HG03139 (cell line): ENCODE results near the gene SLC2A10.
"Not testable (repeated sequence)": the region's sequence is repeated elsewhere in the genome, so short reads cannot be mapped to it uniquely, and the experiment has no call there.

ENCODE experiments used
- ATAC-seq: cut with Tn5 transposase; IDR thresholded peaks from one replicate; pipeline ENCODE4 v1.9.1; 2021; ENCODE audit not compliant: unreplicated experiment

SLC2A10 gene

GRCh38 chr20:46709459-46710152, at the start of gene SLC2A10:
TSS of gene SLC2A10 (plus strand) at chr20:46709649. CDS start at chr20:46709737, 88 bp downstream.
- no peak for ATAC-seq

- ATAC-seq: no peak
These were observed 49.0 kb upstream of the SLC2A10 start for GRCh38 chr20:46660487-46660886.

DNA sequence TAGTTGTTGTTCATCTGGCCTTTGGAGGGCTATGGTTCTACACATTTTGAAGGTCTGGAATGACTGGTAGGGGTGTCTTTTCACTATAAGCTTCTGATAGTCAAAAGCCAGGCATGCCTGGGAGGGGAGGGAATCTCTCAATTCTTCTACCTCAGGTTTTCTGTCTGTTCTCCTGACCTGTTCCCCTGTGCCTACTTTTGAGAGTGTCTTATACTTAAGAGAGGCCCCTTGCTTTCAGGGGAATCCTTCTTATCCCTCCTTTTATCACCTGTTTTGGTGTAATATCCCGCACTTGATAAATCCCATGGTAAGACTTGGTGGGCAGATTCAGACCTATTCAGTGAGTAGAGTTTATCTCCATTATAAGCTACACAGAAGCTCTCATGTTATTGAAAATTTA, 47.8 kb upstream of the SLC2A10 start:
- ATAC-seq: no peak

- ATAC-seq: no peak
These were observed 45.9 kb upstream of the SLC2A10 start for GRCh38 chr20:46663531-46663930.

DNA sequence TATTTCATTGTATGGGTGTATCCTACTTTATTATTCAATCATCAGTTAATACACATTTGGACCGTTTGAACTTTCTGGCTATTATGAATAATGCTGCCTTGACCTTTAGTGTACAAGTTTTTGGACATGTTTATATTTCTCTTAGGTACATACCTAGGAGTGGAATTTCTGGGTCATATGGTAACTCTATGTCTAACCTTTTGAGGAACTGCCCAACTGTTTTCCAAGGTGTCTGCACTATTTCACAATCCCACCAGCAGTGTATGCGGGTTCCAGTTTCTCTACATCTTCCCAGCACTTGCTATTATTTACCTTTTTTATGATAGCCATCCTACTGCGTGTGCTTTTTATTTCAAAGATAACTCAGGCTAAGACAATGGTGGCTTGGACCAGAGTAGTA, 43.8 kb upstream of the SLC2A10 start:
- ATAC-seq: no peak

GRCh38 chr20:46666306-46666705, 43.1 kb upstream of the SLC2A10 start:
- ATAC-seq: no peak

- ATAC-seq: no peak
These were observed 42.5 kb upstream of the SLC2A10 start for GRCh38 chr20:46666818-46667515.

- ATAC-seq: no peak
These were observed 39.2 kb upstream of the SLC2A10 start for GRCh38 chr20:46670228-46670584.

DNA sequence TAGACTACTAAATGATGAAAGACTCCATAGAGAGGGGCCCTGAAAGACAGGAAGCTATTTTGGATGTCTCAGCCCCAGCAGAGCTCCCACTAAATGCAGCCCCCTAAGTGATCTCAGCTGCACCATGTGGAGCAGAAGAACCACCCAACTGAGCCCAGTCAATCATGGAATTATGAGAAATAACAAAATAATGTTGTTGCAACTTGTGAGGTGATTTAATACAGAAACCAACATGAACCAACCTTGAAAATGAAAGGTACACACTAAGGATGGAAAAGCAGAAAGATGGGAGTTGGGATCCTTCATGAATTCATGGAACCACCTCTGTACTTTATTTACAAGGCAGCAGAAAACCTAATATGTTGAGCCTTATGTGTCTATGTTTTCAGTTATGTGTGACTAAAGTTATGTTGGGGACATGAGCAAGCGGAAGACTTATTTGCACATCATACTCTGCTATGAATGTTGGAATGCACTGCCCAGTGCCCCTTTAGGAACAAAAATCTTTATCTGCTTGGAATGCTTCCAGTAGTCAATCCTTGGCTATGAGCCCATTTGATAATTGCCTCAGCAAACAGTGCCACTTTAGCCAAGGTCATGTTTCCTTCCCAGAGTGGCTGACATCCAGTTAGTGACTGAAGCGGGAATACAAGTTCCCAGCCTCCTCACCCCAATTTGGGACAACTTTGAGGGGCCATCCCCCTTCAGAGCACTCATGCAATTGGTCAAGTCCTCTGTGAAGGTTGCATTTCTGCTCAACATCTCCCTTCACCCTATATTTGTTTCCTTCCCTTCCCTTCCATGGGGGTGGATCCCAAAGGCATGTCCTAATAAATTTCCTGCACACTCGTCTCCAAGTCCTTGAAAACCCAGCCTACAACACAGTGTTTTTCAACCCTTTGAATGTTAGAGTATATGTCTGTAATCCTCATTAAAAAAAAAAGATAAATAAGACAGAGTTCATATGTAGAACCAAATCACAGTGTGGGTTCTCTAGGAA, 38.6 kb upstream of the SLC2A10 start:
- no peak for ATAC-seq

- no peak for ATAC-seq
These were observed 37.4 kb upstream of the SLC2A10 start for GRCh38 chr20:46671866-46672542.

DNA sequence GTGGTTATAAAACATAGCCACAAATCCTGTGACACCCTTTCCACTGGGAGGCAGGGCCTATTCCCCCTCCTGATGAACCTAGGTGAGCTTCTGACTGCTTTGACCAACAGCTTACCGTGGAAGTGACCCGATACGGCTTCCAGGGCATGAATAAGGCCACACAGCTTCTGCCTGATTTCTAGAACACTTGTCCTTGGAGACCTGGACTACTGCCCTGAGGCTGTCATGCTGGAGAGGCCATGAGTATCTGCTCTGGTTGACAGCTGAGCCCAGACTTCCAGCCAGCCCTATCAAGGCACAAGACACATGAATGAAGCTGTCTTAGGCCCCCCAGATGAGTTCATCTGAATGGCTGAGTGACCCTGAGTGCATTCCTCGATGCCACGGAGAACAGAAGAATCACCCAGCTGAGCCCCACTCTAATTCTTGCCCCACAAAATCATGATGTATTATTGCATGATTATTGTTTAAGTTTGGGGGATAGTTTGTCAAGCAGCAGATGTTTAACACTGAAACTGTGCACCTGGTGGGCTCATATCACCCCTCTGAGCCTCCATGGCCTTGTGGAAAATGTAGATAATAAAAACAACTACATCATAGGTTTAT, 36.8 kb upstream of the SLC2A10 start:
- ATAC-seq: no peak

DNA sequence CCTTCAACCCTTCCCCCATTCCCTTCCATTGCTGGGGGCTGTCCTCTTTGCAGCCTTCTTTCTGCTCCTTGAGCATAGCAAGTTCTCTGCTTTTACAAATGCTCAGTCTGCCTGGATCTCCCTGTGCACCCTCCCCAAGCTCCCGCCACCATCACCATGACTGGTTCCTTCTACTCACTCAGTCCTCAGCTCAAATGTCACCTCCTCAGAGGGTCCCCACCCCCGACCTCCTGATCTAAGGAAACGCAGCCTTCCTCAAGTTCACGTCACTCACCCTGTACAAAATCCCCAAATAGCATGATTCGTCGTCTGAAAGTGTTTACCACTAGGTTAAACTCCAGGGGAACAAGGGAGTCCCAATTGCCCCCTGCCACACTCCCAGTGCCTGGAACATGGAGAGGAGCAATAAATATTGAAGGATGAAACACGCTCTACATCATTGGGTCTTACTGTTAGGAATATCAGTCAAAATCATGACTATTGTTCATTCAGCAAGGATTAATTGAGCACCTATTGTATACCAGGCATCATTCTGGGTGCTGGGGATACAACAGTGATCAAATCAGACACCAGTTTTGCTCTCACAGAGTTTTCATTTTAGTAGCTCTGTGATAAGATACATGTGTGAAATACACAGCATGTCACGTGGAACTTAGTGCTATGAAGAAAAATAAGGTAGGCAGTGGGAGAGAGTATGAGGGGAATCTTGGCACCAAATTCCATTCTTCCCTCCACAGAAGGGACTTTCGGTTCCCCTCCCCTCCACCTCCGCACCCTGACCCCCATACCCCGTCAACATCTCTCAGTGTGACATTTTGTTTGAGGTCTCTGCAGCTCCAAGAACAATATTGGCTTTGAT, 35.8 kb upstream of the SLC2A10 start:
- no peak for ATAC-seq

- ATAC-seq: no peak
These were observed 35.0 kb upstream of the SLC2A10 start for GRCh38 chr20:46674253-46675083.

DNA sequence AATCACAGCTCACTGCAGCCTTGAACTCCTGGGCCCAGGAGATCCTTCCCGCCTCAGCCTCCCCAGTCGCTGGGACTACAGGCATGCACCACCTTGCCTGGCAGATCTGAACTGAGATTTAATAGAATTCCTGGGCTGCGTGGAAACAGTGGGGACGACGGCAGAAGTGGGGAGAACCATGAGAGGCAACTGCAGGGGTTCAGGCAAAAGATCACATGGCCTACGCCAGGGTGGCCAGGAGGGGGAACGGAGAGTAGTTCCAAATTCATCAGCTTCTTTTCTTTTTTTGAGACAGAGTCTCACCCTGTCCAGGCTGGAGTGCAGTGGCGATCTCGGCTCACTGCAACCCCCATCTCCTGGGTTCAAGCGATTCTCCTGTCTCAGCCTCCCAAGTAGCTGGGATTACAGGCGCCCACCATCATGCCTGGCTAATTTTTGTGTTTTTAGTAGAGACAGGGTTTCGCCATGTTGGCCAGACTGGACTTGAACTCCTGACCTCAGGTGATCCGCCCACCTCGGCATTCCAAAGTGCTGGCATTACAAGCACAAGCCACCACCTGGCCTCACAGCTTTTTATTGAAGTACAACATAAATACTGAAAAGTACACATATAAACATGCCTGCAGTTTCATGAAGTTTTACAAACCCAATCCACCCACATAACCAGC, 32.7 kb upstream of the SLC2A10 start:
- not testable (repeated sequence) for ATAC-seq

DNA sequence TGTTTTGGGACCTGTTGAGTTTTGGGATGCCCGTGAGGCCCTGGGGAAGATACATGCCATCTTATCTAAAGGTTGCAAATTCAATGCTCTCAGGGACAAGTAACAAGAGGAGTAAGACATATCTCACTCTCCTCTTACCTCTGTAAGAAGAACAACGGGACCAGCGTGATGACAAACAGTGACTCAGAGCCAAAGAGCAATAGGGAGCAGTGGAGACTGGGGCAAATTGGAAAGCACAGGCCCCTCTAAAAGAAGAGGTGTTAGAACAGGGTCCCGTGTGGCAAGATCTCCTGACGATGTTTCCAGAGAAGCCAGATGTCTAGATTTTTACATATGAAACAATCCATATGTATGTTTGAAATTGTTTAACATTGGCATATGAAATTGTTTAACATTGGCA, 31.8 kb upstream of the SLC2A10 start:
- ATAC-seq: no peak

GRCh38 chr20:46678516-46678915, 30.9 kb upstream of the SLC2A10 start:
- ATAC-seq: no peak

DNA sequence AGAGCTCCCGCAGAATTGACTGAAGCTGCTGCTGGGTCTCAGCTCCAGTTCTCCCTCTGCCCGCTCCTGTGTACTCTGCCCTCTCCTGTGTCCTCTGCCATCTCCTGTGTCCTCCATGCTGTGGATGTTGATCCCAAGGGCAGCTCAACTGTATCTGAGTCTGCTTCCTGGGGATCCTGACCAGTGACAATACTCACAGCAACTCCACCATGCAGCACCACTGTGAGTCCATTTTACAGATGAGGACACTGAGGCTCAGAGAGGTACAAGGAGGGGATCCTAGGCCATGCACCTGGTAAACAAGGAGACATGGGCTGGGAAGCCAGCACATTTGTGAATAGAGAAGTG, 28.8 kb upstream of the SLC2A10 start:
- ATAC-seq: no peak
